ENCODE measurements around the gene FXYD1.

GRCh38 chr19:35093941-35094647, 44.5 kb upstream of the FXYD1 start:
- TF ChIP-seq, protein P1, sequence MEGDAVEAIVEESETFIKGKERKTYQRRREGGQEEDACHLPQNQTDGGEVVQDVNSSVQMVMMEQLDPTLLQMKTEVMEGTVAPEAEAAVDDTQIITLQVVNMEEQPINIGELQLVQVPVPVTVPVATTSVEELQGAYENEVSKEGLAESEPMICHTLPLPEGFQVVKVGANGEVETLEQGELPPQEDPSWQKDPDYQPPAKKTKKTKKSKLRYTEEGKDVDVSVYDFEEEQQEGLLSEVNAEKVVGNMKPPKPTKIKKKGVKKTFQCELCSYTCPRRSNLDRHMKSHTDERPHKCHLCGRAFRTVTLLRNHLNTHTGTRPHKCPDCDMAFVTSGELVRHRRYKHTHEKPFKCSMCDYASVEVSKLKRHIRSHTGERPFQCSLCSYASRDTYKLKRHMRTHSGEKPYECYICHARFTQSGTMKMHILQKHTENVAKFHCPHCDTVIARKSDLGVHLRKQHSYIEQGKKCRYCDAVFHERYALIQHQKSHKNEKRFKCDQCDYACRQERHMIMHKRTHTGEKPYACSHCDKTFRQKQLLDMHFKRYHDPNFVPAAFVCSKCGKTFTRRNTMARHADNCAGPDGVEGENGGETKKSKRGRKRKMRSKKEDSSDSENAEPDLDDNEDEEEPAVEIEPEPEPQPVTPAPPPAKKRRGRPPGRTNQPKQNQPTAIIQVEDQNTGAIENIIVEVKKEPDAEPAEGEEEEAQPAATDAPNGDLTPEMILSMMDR (IDR thresholded peaks at IDR 0.05), result no peak
- no peak for TF ChIP-seq EZH2 (IDR thresholded peaks at IDR 0.05)

Measured in neural progenitor cell (in vitro differentiated cells).